Fibroblast of lung (primary cell): Measurements from ENCODE around the gene MACROD2.

Experiments used
- CTCF ChIP-seq, 2 donors: IDR thresholded peaks in 1 of 2; conservative IDR thresholded peaks in 1 of 2; 1 replicate in 1 of 2; 2 replicates in 1 of 2; pipeline ENCODE4 v1.5.1; 2011 to 2012; ENCODE audit warnings: low read length in 2 of 2, control low read depth in 1 of 2, inconsistent platforms in 1 of 2, low read depth in 1 of 2, mild to moderate bottlenecking in 1 of 2
- EZH2 ChIP-seq: IDR thresholded peaks from 2 replicates; pipeline ENCODE4 v1.5.1; 2012; ENCODE audit warnings: low read length, control low read depth, mild to moderate bottlenecking; ENCODE audit errors: missing control alignments

- TF ChIP-seq CTCF (conservative IDR thresholded peaks at IDR 0.05 in 1 of 2, IDR thresholded peaks at IDR 0.05 in 1 of 2; ENCODE audit: low read depth in 1 of 2, low read length in 2 of 2) (no peak), EZH2 (no peak)
These were observed 1922.0 kb downstream of the MACROD2 start for GRCh38 chr20:15917283-15917682.
